ENCODE measurements around the gene ARMCX5. TPM values are rescaled to one million over a fixed set of nuclear protein-coding genes. Genes with fewer than 3 reads are reported as not detected.
A peak's percentile ranks its signal among the peaks of the same experiment; 100 is the strongest.

ARMCX5 gene
- total RNA-seq, 1 donor from 2014 or later = 9.5 TPM

- Mint-ChIP-seq H3K27ac (ENCODE audit: unreplicated experiment) (peak overlapping the region; percentile 96), H3K9me3 (ENCODE audit: unreplicated experiment) (no peaks in the 10 kb centered on the region), H3K36me3 (ENCODE audit: low read depth, unreplicated experiment) (peaks cover 20% of the 10 kb centered on the region), H3K4me1 (ENCODE audit: unreplicated experiment) (peaks cover 19% of the 10 kb centered on the region), H3K4me3 (ENCODE audit: unreplicated experiment) (peak overlapping the region; percentile 99), H3K27me3 (ENCODE audit: unreplicated experiment) (peaks cover 1% of the 10 kb centered on the region)
- no peak for DNase-seq (ENCODE audit: low spot score)
- no peak for TF ChIP-seq CTCF (IDR thresholded peaks at IDR 0.05; ENCODE audit: unreplicated experiment)
Observed at GRCh38 chrX:102599951-102600579, 750 bp downstream of the ARMCX5 start.

GRCh38 chrX:102604327-102604726, 5.0 kb downstream of the ARMCX5 start:
- H3K27ac Mint-ChIP-seq (ENCODE audit: unreplicated experiment) = no peak overlapping the region
- no peak overlapping the region for H3K4me3 Mint-ChIP-seq (ENCODE audit: unreplicated experiment)
- no peak for DNase-seq (ENCODE audit: low spot score)
- H3K36me3 Mint-ChIP-seq (ENCODE audit: low read depth, unreplicated experiment) = peaks cover 20% of the 10 kb centered on the region
- H3K9me3 Mint-ChIP-seq (ENCODE audit: unreplicated experiment) = no peaks in the 10 kb centered on the region
- peaks cover 1% of the 10 kb centered on the region for H3K27me3 Mint-ChIP-seq (ENCODE audit: unreplicated experiment)
- H3K4me1 Mint-ChIP-seq (ENCODE audit: unreplicated experiment) = peaks cover 19% of the 10 kb centered on the region
- TF ChIP-seq CTCF (IDR thresholded peaks at IDR 0.05; ENCODE audit: unreplicated experiment) = no peak

GRCh38 chrX:102606115-102606514, 6.8 kb downstream of the ARMCX5 start:
- H3K4me3 Mint-ChIP-seq (ENCODE audit: unreplicated experiment) = no peak overlapping the region
- no peak overlapping the region for H3K27ac Mint-ChIP-seq (ENCODE audit: unreplicated experiment)
- no peak for DNase-seq (ENCODE audit: low spot score)
- no peaks in the 10 kb centered on the region for H3K9me3 Mint-ChIP-seq (ENCODE audit: unreplicated experiment)
- H3K4me1 Mint-ChIP-seq (ENCODE audit: unreplicated experiment) = peaks cover 3% of the 10 kb centered on the region
- no peaks in the 10 kb centered on the region for H3K27me3 Mint-ChIP-seq (ENCODE audit: unreplicated experiment)
- peaks cover 10% of the 10 kb centered on the region for H3K36me3 Mint-ChIP-seq (ENCODE audit: low read depth, unreplicated experiment)
- TF ChIP-seq CTCF (IDR thresholded peaks at IDR 0.05; ENCODE audit: unreplicated experiment) = no peak

GRCh38 chrX:102610905-102611304, 11.6 kb downstream of the ARMCX5 start:
- H3K9me3 Mint-ChIP-seq (ENCODE audit: unreplicated experiment) = no peaks in the 10 kb centered on the region
- H3K4me1 Mint-ChIP-seq (ENCODE audit: unreplicated experiment) = no peaks in the 10 kb centered on the region
- H3K4me3 Mint-ChIP-seq (ENCODE audit: unreplicated experiment) = no peak overlapping the region
- no peak for TF ChIP-seq CTCF (IDR thresholded peaks at IDR 0.05; ENCODE audit: unreplicated experiment)
- no peaks in the 10 kb centered on the region for H3K27me3 Mint-ChIP-seq (ENCODE audit: unreplicated experiment)
- DNase-seq (ENCODE audit: low spot score) = no peak
- H3K27ac Mint-ChIP-seq (ENCODE audit: unreplicated experiment) = no peak overlapping the region
- H3K36me3 Mint-ChIP-seq (ENCODE audit: low read depth, unreplicated experiment) = no peaks in the 10 kb centered on the region

- H3K4me3 Mint-ChIP-seq (ENCODE audit: unreplicated experiment) = no peak overlapping the region
- no peak for DNase-seq (ENCODE audit: low spot score)
- no peak for TF ChIP-seq CTCF (IDR thresholded peaks at IDR 0.05; ENCODE audit: unreplicated experiment)
- peaks cover 24% of the 10 kb centered on the region for H3K36me3 Mint-ChIP-seq (ENCODE audit: low read depth, unreplicated experiment)
- H3K4me1 Mint-ChIP-seq (ENCODE audit: unreplicated experiment) = no peaks in the 10 kb centered on the region
- H3K9me3 Mint-ChIP-seq (ENCODE audit: unreplicated experiment) = no peaks in the 10 kb centered on the region
- H3K27me3 Mint-ChIP-seq (ENCODE audit: unreplicated experiment) = peaks cover 2% of the 10 kb centered on the region
- H3K27ac Mint-ChIP-seq (ENCODE audit: unreplicated experiment) = no peak overlapping the region
Observed at GRCh38 chrX:102624105-102624504, 24.8 kb downstream of the ARMCX5 start.
